Activated CD4-positive, CD25-positive, alpha-beta regulatory T cell treated with anti-CD3 and anti-CD28 coated beads, Interleukin-2, amount 50 U/mL, for 16 hours (primary cell): ENCODE measurements around the gene CHL1.

Source experiments
- DNase-seq: peaks from one replicate; pipeline ENCODE4 v3.0.0-alpha.2; 2020; ENCODE audit warnings: low read depth, low spot score

Gene CHL1

GRCh38 chr3:284322-284721 is 87.8 kb downstream of the CHL1 start:
- no peak for DNase-seq

DNA sequence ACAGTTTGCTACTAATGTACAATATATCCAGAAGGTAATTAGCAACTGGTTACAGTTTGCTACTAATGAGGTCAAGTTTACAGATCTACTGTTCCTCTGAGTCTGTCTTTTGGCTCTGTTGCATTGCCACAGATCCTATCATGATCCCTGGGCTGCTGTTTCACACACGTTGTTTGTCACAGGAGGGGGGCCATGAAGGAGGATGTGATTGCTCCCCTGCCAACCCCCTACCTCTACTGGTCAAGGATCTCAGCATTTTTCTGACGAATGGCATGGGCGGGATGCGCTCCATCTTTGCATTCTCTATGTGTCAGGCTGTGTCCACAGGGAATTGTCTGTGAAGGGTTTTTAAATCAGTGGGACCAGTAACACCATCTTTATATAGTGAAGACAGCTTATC is 91.9 kb downstream of the CHL1 start:
- no peak for DNase-seq

DNA sequence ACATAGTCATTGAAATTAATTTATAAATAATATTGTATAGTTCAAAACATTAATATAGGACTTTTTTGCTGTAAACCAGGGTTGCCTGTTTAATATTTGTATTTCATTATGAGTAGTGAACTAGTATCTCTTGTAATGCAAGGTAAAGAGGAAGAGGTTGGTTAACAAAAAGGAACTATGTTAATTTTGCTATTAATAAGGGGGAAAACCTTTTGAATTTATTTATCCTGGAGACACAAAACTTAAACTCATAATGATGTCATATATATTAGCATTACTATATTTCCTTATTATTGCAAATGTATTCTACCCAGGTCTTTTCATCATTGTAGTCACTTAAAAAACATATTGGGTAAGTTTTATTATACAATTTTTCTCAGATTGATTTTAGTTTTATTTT is 94.5 kb downstream of the CHL1 start:
- no peak for DNase-seq

GRCh38 chr3:291646-292436 is 95.3 kb downstream of the CHL1 start:
- no peak for DNase-seq

DNA sequence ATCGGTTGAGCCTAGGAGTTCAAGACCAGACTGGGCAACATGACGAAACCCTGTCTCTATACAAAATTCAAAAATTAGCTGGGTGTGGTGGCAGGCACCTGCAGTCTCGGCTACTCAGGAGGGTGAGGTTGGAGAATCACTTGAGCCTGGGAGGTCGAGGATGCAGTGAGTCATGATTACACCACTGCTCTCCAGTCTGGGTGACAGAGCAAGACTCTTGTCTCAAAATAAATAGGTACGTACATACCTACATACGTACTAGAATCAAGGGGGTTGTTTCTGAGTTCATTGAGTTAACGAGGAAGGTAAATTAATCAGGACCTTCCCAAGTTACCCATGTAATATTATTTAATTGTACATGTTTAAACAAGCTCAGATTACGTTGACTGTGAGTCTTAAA is 97.5 kb downstream of the CHL1 start:
- DNase-seq, result no peak

DNA sequence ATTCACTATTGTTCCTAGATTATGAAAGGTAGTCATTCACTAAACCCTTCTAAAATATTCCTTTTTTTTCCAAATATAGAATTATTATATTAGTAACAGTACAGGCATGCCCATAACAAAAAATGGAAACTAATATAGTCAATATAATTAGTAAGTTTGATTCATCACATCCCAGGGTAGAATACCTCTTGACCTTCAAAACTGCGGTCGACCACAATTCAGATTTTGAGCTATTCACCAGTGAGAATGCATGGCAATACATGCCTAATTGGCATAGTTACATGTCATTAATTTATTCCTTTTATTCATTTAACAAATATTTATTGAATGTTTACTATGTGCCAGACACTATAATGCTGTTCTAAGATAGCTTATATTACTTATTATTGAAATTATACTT is 98.0 kb downstream of the CHL1 start:
- no peak for DNase-seq

- no peak for DNase-seq
Measured at GRCh38 chr3:295166-295565, 98.6 kb downstream of the CHL1 start.

- DNase-seq, result no peak
Measured at GRCh38 chr3:297585-297984, 101.0 kb downstream of the CHL1 start.

GRCh38 chr3:299590-300301 is 103.2 kb downstream of the CHL1 start:
- no peak for DNase-seq

DNA sequence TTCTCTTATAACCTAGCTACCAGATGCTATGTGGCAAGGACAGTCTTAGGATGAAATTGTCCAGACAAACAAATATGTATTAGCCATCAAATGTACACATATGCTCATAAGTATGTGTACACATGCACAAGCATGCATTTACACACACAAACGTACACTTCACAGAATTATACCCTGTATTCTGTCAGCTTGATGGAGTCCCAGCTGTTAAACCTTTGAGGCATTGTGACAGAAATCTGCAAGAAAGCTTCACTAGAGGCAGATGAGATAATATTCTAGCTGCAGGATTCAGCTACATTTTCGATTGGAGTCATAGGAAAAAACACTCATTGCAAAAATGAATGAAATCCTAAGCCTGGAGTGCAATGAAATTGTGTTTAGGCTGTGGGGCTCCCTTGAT is 110.6 kb downstream of the CHL1 start:
- DNase-seq, result no peak

DNA sequence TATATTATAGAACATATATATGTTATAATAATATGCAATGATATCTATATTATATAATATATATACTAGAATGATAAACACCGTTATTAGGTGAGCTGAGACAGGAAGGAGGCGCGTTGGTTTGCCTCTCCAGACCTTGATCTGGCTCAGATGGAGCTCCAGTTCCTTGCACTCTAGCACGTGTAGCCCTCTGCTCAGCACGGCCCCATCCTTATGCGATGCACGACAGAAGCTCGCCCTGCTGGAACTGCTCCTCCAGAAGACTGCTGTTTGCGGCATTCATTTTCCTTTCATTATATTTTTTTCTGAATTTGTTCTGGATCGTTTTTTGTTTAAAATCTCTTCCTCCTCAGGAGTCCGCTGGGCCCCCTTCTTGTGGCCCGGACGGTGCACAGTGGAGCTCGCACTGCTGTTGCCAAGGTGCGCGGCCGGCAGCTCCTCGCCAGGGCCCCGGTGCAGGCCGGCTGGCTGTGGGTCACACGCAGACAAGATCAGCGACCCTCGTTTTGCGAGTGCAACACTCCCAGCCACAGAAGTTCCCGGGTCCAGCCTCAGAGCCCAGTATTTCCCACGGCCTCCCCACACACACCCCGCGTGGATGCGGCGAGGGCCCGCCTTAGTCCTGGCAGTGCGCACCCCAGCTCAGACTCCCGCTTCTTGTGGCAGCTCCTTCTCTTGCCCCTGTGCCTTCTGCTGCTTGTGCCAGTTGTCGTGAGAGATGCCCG is 112.2 kb downstream of the CHL1 start:
- no peak for DNase-seq

DNA sequence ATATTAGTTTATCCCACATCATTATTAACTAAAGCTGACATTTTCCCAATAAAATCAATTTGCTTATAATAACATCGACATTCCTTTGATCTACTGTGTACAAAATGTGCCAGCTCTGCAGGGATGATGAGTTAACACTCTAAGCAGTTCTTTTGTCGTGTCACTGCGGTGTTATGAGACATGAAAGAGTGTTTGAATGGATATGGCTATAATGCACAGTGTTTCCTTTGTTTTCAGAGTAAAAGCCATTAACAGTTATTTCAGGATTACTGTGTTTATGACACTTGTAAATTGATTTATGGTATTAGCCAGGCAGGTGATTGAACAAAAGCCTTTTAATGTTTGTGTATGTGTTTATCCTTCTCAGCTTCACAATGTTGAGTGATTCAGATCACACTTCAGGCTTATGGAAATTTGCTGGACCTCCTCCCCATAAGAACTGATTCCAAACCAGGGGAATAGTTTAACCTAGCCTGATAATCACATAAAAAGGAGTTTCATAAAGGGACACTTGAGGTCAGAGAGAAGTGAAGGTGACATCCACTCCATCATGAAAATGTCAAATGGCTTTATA is 115.7 kb downstream of the CHL1 start:
- DNase-seq, result no peak

GRCh38 chr3:312911-313310 is 116.3 kb downstream of the CHL1 start:
- DNase-seq, result no peak

- no peak for DNase-seq
Measured at GRCh38 chr3:317012-317411, 120.4 kb downstream of the CHL1 start.

DNA sequence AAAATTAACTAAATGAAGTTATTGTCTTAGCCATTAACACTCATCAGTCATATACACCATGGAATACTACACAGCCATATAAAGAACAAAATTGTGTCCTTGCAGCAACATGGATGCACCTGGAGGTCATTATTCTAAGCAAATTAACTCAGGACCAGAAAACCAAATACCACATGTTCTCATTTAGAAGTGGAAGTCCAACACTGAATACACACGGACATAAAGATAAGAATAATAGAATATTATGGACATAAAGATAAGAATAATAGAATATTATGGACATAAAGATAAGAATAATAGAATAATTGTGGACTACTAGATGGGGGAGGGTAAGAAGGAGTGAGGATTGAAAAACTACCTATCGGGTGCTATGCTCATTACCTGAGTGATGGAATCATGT is 122.3 kb downstream of the CHL1 start:
- no peak for DNase-seq

GRCh38 chr3:324423-324822 is 127.9 kb downstream of the CHL1 start:
- DNase-seq, result no peak

DNA sequence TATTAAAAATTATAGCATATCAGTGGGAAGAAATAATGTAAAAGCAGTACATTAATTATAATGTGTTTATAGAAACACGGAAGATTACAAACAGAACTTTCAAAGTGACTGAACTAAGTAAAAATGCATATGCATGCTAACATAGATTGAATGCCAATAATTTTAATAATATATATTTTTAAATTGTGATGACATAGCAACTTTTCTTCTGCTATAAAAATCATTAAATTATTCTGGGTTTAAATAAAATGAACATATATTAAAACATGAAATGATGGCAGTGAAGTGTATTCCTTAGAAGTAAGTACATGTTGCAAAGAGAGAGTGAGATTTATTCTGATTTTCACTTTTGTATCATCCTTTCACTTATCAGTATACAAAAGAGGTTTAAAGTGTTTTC is 128.9 kb downstream of the CHL1 start:
- DNase-seq, result no peak

- DNase-seq, result no peak
Measured at GRCh38 chr3:330494-331115, 134.0 kb downstream of the CHL1 start.

GRCh38 chr3:331881-332280 is 135.3 kb downstream of the CHL1 start:
- DNase-seq, result no peak

- DNase-seq, result no peak
Measured at GRCh38 chr3:332701-333100, 136.1 kb downstream of the CHL1 start.

DNA sequence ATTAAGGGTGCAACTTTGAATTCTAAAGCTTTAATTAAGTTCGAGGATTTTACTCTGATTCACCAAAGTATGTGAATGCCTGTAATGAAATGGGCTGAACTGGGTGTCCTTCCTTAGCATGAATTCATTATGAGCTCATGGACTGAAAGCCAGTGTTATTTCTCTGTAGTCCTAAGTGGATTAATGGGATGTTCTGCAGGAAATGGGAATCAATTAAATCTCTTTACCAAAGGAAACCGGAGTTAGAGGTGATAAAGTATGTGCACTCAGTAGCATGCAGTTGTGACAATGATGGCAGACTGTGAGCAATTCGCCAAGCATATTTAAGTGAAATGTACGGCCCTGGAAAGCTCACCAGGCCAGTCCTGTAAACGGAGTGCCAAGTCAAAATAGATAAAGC is 138.7 kb downstream of the CHL1 start:
- no peak for DNase-seq

- DNase-seq, result no peak
Measured at GRCh38 chr3:339351-339750, 142.8 kb downstream of the CHL1 start.
